ENCODE data around the gene MFN1.
"Not testable (repeated sequence)": the region's sequence is repeated elsewhere in the genome, so short reads cannot be mapped to it uniquely, and the experiment has no call there.

Gene MFN1

GRCh38 chr3:179347345-179348194 lies at the start of gene MFN1:
TSS of gene MFN1 (plus strand) at chr3:179347709. CDS start at chr3:179348852, 1,143 bp downstream.
- peak; percentile 53 to 96 (median 90) for DNase-seq

DNA sequence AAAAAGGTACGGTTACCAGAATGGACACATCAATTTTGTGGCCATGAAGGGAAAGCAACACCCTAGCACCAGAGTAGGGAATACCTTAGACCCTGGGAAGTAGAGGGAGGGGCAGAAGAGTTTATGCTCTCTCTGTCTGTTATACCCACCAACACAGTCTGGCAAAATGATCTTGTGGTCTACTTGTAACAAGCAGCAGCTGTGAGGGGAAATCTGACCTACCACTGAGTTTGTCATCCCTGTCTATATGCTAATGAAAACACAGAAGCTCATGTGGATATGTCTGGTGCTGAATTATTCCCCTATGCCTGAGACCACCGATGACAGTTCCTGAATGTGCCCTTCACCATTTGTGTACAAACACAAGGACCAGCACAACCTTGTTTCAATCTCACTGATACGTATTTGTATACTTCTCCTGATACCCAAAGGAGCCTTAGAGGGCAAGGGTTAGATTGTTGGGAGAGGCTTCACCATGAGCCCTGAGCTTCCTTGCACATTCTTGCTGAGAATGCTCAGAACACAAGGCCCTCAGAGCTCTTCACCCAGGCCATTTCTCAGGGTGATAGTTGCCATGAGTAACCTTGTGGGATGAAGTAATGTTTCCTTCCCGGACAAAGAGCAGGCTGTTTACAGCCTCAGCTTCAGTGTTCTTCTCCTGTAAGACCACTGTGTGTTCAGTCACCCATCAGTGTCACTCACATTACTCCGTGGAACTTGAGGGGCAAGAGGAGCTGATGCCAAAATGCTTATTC lies 49.4 kb upstream of the MFN1 start:
- no peak for DNase-seq

GRCh38 chr3:179299316-179299715 lies 48.2 kb upstream of the MFN1 start:
- DNase-seq, result no peak

- DNase-seq, result no peak
These were observed 47.4 kb upstream of the MFN1 start for GRCh38 chr3:179299999-179300613.

- no peak for DNase-seq
These were observed 45.9 kb upstream of the MFN1 start for GRCh38 chr3:179301645-179302044.

DNA sequence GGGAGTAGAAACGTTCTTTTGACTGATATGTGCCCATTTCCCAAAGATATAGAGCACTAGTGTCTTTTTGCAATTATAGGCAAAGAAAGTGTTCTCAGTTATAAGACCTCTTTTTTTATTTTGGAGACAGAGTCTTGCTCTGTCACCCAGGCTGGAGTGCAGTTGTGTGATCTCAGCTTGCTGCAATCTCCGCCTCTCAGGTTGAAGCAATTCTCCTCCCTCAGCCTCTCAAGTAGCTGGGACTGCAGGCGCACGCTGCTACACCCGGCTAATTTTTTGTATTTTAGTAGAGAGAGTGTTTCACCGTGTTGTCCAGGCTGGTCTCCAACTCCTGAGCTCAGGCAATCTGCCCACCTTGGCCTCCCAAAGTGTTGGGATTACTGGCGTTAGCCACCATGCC lies 45.4 kb upstream of the MFN1 start:
- no peak for DNase-seq

- no peak for DNase-seq
These were observed 42.9 kb upstream of the MFN1 start for GRCh38 chr3:179304605-179305004.

- DNase-seq, result not testable (repeated sequence)
These were observed 40.1 kb upstream of the MFN1 start for GRCh38 chr3:179307362-179307761.

- DNase-seq, result no peak
These were observed 39.5 kb upstream of the MFN1 start for GRCh38 chr3:179308001-179308400.

- no peak for DNase-seq
These were observed 38.1 kb upstream of the MFN1 start for GRCh38 chr3:179309225-179310078.

GRCh38 chr3:179318876-179319275 lies 28.6 kb upstream of the MFN1 start:
- DNase-seq, result no peak

DNA sequence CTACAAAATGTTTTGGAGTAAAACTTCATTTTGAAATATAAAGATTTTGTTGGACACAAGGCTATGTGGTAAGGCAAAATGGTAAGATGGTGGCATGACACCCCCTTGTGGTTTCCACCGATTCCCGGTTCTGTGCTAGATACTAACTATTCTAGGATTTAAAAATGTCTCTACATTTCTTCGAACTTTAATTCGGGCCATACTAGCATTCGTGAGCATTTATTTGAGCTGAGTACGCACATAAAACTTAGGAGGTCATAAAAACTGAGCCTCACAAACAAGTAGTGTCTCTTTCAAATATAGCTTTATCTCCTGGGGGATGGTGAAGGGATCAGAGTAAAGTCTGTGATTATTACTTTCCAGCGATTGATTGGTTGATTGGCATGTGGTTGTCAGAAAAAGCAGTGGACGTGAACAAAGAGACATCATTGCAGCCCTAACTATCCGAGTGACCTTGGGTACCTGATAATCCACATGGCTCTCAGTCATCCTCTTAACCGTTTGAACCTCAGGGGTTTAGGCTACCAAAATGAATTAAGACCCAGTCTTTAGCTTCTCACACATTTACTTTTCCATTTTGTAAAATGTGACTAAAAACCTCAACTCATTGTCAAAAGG lies 25.7 kb upstream of the MFN1 start:
- peak in 18 of 56 donors; percentile 3 to 46 (median 8) for DNase-seq

- peak; percentile 6 to 88 (median 68) for DNase-seq
These were observed 25.0 kb upstream of the MFN1 start, which contains the start of gene ZNF639 for GRCh38 chr3:179322286-179323196. TSS of gene ZNF639 (plus strand) at chr3:179323031. CDS start at chr3:179328294, 5,263 bp downstream.

- DNase-seq, result peak in 54 of 56 donors; percentile 4 to 82 (median 64)
These were observed 24.1 kb upstream of the MFN1 start for GRCh38 chr3:179323197-179324110.

- DNase-seq, result no peak
These were observed 23.2 kb upstream of the MFN1 start for GRCh38 chr3:179324270-179324754.

DNA sequence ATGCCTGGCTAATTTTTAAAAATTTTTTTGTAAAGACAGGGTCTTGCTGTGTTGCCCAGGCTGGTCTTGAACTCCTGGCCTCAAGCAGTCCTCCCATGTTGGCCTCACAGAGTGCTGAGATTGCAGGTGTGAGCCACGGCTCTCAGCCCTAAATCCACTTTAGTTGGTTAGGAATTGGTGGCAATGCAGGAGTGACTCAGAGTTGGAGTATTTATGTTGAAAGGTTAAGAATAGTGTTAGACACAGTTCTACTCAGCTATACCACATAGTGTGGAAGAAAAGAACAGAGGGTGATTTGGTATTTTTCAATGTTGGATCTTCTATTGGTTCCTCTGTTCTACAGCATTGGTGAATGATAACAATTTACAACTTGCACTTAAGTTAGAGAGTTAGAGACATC lies 17.1 kb upstream of the MFN1 start:
- DNase-seq, result no peak

DNA sequence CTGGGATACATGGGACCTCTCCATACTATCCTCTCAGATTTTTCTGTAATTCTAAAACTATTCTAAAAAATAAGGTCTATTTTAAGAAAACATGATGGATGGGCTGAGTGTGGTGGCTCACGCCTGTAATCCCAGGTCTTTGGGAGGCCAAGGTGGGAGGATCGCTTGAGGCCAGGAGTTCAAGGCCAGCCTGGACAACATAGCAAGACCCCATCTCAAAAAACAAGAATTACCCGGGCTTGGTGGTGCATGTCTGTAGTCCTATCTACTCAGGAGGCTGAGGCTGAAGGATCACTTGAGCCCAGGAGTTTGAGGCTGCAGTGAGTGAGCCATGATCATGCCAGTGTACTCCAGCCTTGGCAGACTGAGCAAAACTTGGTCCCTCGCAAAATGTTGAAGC lies 15.3 kb upstream of the MFN1 start:
- no peak for DNase-seq

DNA sequence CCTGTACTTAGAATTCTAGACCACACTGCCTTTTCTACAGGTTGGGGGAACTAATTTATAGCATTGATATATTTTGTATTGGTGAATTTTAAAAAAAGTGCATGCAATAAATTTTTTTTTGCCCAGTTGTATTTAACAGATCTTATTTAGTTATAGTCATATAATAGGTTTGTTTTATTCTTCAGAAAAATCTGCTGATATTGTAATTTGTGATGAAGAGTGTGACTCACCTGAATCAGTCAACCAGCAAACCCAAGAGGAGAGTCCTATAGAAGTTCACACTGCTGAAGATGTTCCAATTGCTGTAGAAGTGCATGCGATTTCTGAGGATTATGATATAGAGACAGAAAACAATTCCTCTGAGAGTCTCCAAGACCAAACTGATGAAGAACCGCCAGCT lies 14.4 kb upstream of the MFN1 start:
- DNase-seq, result no peak
